ENCODE data around the gene PGRMC2. TPM values are rescaled to one million over a fixed set of nuclear protein-coding genes. Genes with fewer than 3 reads are reported as not detected.

The PGRMC2 gene, protein sequence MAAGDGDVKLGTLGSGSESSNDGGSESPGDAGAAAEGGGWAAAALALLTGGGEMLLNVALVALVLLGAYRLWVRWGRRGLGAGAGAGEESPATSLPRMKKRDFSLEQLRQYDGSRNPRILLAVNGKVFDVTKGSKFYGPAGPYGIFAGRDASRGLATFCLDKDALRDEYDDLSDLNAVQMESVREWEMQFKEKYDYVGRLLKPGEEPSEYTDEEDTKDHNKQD
- 68.0 to 99.1 TPM (median 79.6 TPM) in 5 replicates for total RNA-seq (2022; extraction: Qiagen RNA extraction)

GRCh38 chr4:128287141-128287870 is at the start of gene PGRMC2:
TSS of gene PGRMC2 (minus strand) at chr4:128287813. CDS start at chr4:128287790, 23 bp downstream.

Other genes starting within 250 kb of the PGRMC2 start
- 10.7 to 17.2 TPM (median 12.0 TPM) in 5 replicates for gene LARP1B, start 226.5 kb downstream of the PGRMC2 start, total RNA-seq (2022; extraction: Qiagen RNA extraction)